Measurements from ENCODE around the gene STK32A.

GRCh38 chr5:147375151-147375550 lies 140.3 kb downstream of the STK32A start:
- TF ChIP-seq YY1 (IDR thresholded peaks at IDR 0.05; ENCODE audit: insufficient read depth, insufficient read length) (no peak), SUZ12 (IDR thresholded peaks at IDR 0.05; ENCODE audit: extremely low read depth, insufficient read depth, insufficient read length) (no peak)
